ENCODE data around the gene PTTG1. TPM values are rescaled to one million over a fixed set of nuclear protein-coding genes. Genes with fewer than 3 reads are reported as not detected.

Gene PTTG1
- total and polyA plus RNA-seq, 9 of the 15 experiments (the other 6 are each of a cell fraction or from before 2014, with no cell fraction given) = 193 to 1,088 (median 349) TPM

GRCh38 chr5:160399402-160400353 is 22.0 kb upstream of the PTTG1 start, which contains the start of gene FAM200C (continued):
- TF ChIP-seq REST (IDR thresholded peaks at IDR 0.05; ENCODE audit: borderline replicate concordance) (no peak), REST (CRISPR knock-in tag; IDR thresholded peaks at IDR 0.05; ENCODE audit: low read depth) (0 out of 2 replicates have a peak, but pooled peaks have one; percentile 55), RB1 (IDR thresholded peaks at IDR 0.05; ENCODE audit: low read depth) (peak; percentile 79), CUX1 (CRISPR knock-in tag; IDR thresholded peaks at IDR 0.05) (no peak), ZNF197 (CRISPR knock-in tag; IDR thresholded peaks at IDR 0.05; ENCODE audit: low read depth) (no peak), ELK3 (CRISPR knock-in tag; IDR thresholded peaks at IDR 0.05) (no peak), NFRKB (IDR thresholded peaks at IDR 0.05; ENCODE audit: low read depth) (peak; percentile 59; the same call in 1 of the 2 replicates), E2F1 (CRISPR knock-in tag; IDR thresholded peaks at IDR 0.05) (peak; percentile 69; the same call in 1 of the 2 replicates)

Data from K562 (cell line).